Spleen (tissue), 11 donors: ENCODE results near the gene DNAJC17. TPM values are rescaled to one million over a fixed set of nuclear protein-coding genes. Genes with fewer than 3 reads are reported as not detected.
A peak's percentile ranks its signal among the peaks of the same experiment; 100 is the strongest.

Experiments
- DNase-seq: peaks from one replicate; pipeline ENCODE4 v3.0.0-alpha.2; 2020
- H3K27ac ChIP-seq, 8 donors: fragments of 200-600 bp; sonication (generic) in 7 of 8; 1 replicate in 4 of 8; 2 replicates in 4 of 8; pipeline versions ENCODE4 v1.5.0 to v1.8.0; 2016 to 2021; ENCODE audit warnings: inconsistent platforms in 4 of 8, mild to moderate bottlenecking in 4 of 8, moderate library complexity in 1 of 8
- H3K27me3 ChIP-seq, 7 donors: fragments of 200-600 bp; sonication (generic) in 6 of 7; replicated peaks in 1 of 7; 1 replicate in 4 of 7; 2 replicates in 3 of 7; pipeline versions ENCODE4 v1.5.0 to v1.8.0; 2016 to 2021; ENCODE audit warnings: inconsistent platforms in 3 of 7, mild to moderate bottlenecking in 1 of 7
- H3K36me3 ChIP-seq, 6 donors: fragments of 200-600 bp; sonication (generic) in 5 of 6; 1 replicate in 4 of 6; 2 replicates in 2 of 6; pipeline versions ENCODE4 v1.5.0 to v1.8.0; 2016 to 2021; ENCODE audit warnings: inconsistent platforms in 2 of 6
- H3K4me1 ChIP-seq, 6 donors: fragments of 200-600 bp; sonication (generic) in 5 of 6; 1 replicate in 3 of 6; 2 replicates in 3 of 6; pipeline versions ENCODE4 v1.5.0 to v1.8.0; 2016 to 2021; ENCODE audit warnings: inconsistent platforms in 3 of 6
- H3K4me3 ChIP-seq, 8 donors: fragments of 200-600 bp; sonication (generic) in 7 of 8; 1 replicate in 4 of 8; 2 replicates in 4 of 8; pipeline versions ENCODE4 v1.5.0 to v1.8.0; 2016 to 2021; ENCODE audit warnings: inconsistent platforms in 4 of 8, mild to moderate bottlenecking in 4 of 8, moderate library complexity in 2 of 8
- H3K9me3 ChIP-seq, 8 donors: fragments of 200-600 bp; sonication (generic) in 7 of 8; 1 replicate in 4 of 8; 2 replicates in 4 of 8; pipeline versions ENCODE4 v1.5.0 to v1.8.0; 2016 to 2021; ENCODE audit warnings: inconsistent platforms in 4 of 8
- CTCF ChIP-seq, 11 experiments: fragments of 200-600 bp in 7 of 11; fragments of 450-650 bp in 4 of 11; sonication (generic) in 4 of 11; IDR thresholded peaks in 8 of 11; conservative IDR thresholded peaks in 3 of 11; 1 replicate in 7 of 11; 2 replicates in 4 of 11; pipeline versions ENCODE4 v1.4.0 to v1.8.0; 2016 to 2021; ENCODE audit warnings: antibody characterized with exemption in 11 of 11, inconsistent platforms in 4 of 11, mild to moderate bottlenecking in 1 of 11
- POLR2A ChIP-seq, 3 donors: fragments of 450-650 bp; IDR thresholded peaks; one replicate each; pipeline ENCODE4 v1.5.1; 2017; ENCODE audit warnings: antibody characterized with exemption in 3 of 3, mild to moderate bottlenecking in 1 of 3
- POLR2AphosphoS5 ChIP-seq, 3 donors: sonication (generic); formaldehyde crosslinking; IDR thresholded peaks; one replicate each; pipeline ENCODE4 v1.5.1; 2017; ENCODE audit warnings: antibody characterized with exemption in 3 of 3
- WGBS, 5 donors: extraction: QIAGEN DNeasy Blood & Tissue Kit in 3 of 5; methylation state at CpG; one replicate each; pipeline versions ENCODE4 v1.1.5 to v1.1.7; 2013 to 2018; 5-methylcytosine and 5-hydroxymethylcytosine counted together
- intact Hi-C: fragments of 100-400 bp; cut with DNase I; formaldehyde crosslinking; loops from one replicate; pipeline ENCODE4 v1.15.0; 2023; ENCODE audit warnings: low total_unique reads
- polyA plus RNA-seq, 3 donors: library from polyadenylated mRNA; stranded (reverse); fragments of 200-250 nt; gene quantifications; one replicate each; pipeline ENCODE4 v1.2.1, GENCODE V29; 2013
- total RNA-seq, 7 donors: library from RNA; depleted of rRNA in 3 of 7; stranded (reverse); fragments of >200 nt in 3 of 7; fragmentation: NEBNext Ultra II Directional in 4 of 7; extraction: Animal tissue kit (Norgen Biotek cat#: 25700) in 4 of 7; gene quantifications; one replicate each; pipeline versions ENCODE4 v1.1.0 to v1.2.1, GENCODE V29; 2016 to 2021
- donor health status: healthy with polysubstance abuse.
- donor health status: DM: no; HTN: no; CAD: no; lungs with moderate emphysema.
- donor health status: DM: no; HTN: no; CAD: no.
- donor health status: Bipolar disorder and iron deficiency.
- donor health status: healthy.
- donor health status: DM: no; HTN: no; CAD: no.
- donor health status: DM: yes; HTN: yes; CAD: no.

DNAJC17 gene
- total and polyA plus RNA-seq, 10 donors: 16.2 to 61.5 (median 44.7) TPM

GRCh38 chr15:40785164-40785563 is 22.1 kb downstream of the DNAJC17 start:
- H3K4me1 ChIP-seq: peaks cover 0 to 55% (median 23%) of the 10 kb centered on the region in 6 donors
- no peak overlapping the region for H3K27ac ChIP-seq
- H3K36me3 ChIP-seq: peaks cover 0 to 11% (median 0%) of the 10 kb centered on the region in 6 donors
- no peak for TF ChIP-seq CTCF (IDR thresholded peaks at IDR 0.05 in 8 of 11, conservative IDR thresholded peaks at IDR 0.05 in 3 of 11)
- TF ChIP-seq POLR2A (IDR thresholded peaks at IDR 0.05): no peak
- TF ChIP-seq POLR2AphosphoS5 (IDR thresholded peaks at IDR 0.05): no peak
- no peak overlapping the region for H3K4me3 ChIP-seq
- DNase-seq: no peak
- intact Hi-C loops: no loop called here
- 78 to 90% (median 84%) methylated on average over 3 of the region's 3 CpGs for WGBS, 5 donors
- H3K9me3 ChIP-seq: no peaks in the 10 kb centered on the region
- H3K27me3 ChIP-seq: no peaks in the 10 kb centered on the region

- Histone ChIP-seq H3K27ac (no peak overlapping the region), H3K4me1 (peaks cover 0 to 30% (median 12%) of the 10 kb centered on the region in 6 donors), H3K36me3 (peaks cover 0 to 36% (median 23%) of the 10 kb centered on the region in 6 donors), H3K4me3 (no peak overlapping the region), H3K9me3 (no peaks in the 10 kb centered on the region), H3K27me3 (no peaks in the 10 kb centered on the region)
- WGBS, 5 donors: 54 to 63% (median 58%) methylated on average over 8 of the region's 8 CpGs
- intact Hi-C loops: loop anchor here (2.0 kb wide), 1 partner anchor 104 kb away; no protein-coding TSS in a partner anchor
- TF ChIP-seq POLR2AphosphoS5 (IDR thresholded peaks at IDR 0.05) (peak; percentile 28 to 71 (median 34)), POLR2A (IDR thresholded peaks at IDR 0.05) (no peak), CTCF (IDR thresholded peaks at IDR 0.05 in 8 of 11, conservative IDR thresholded peaks at IDR 0.05 in 3 of 11) (peak; percentile 56 to 89 (median 83))
- DNase-seq: peak; percentile 94
Observed at GRCh38 chr15:40782609-40783227, 24.6 kb downstream of the DNAJC17 start.

- H3K4me3 ChIP-seq: no peak overlapping the region
- peak; percentile 79 for DNase-seq
- no peaks in the 10 kb centered on the region for H3K27me3 ChIP-seq
- peaks cover 0 to 86% (median 80%) of the 10 kb centered on the region in 6 donors for H3K36me3 ChIP-seq
- TF ChIP-seq POLR2AphosphoS5 (IDR thresholded peaks at IDR 0.05) (no peak), CTCF (IDR thresholded peaks at IDR 0.05 in 8 of 11, conservative IDR thresholded peaks at IDR 0.05 in 3 of 11) (no peak), POLR2A (IDR thresholded peaks at IDR 0.05) (no peak)
- intact Hi-C loops: no loop called here
- 79 to 89% (median 83%) methylated on average over 11 of the region's 11 CpGs for WGBS, 5 donors
- H3K27ac ChIP-seq: no peak overlapping the region
- peaks cover 0 to 18% (median 0%) of the 10 kb centered on the region in 6 donors for H3K4me1 ChIP-seq
- no peaks in the 10 kb centered on the region for H3K9me3 ChIP-seq
Observed at GRCh38 chr15:40776537-40777141, 30.6 kb downstream of the DNAJC17 start.
